SK-N-SH (cell line): ENCODE measurements around the gene ESPNL. TPM values are rescaled to one million over a fixed set of nuclear protein-coding genes. Genes with fewer than 3 reads are reported as not detected.

ENCODE experiments used
- CTCF ChIA-PET: fragments of 300-600, 350-600 bp; formaldehyde crosslinking; extraction: SDS; loops from one replicate; lab custom pipeline; 2021; lab: Yijun Ruan, JAX
- POLR2A ChIA-PET: fragments of 350-600 bp; sonication (Branson Sonifier 250); formaldehyde crosslinking; extraction: SDS; loops from one replicate; lab custom pipeline; 2020; ENCODE audit warnings: antibody characterized with exemption, inconsistent platforms; lab: Yijun Ruan, JAX
- DNase-seq: peaks from one replicate; pipeline ENCODE4 v3.0.0; 2012
- H2AFZ ChIP-seq: fragments of 200-600 bp; sonication (generic); 2 replicates; pipeline ENCODE4 v1.8.1; 2016; ENCODE audit warnings: antibody characterized with exemption, mild to moderate bottlenecking, low read depth
- H3F3A ChIP-seq: fragments of 200-600 bp; sonication (generic); replicated peaks from 2 replicates; pipeline ENCODE3; 2016; ENCODE audit warnings: antibody characterized with exemption, mild to moderate bottlenecking; ENCODE audit not compliant: insufficient read depth
- H3K27ac ChIP-seq, 2 experiments: fragments of 200-500 bp in 1 of 2; fragments of 200-600 bp in 1 of 2; sonication (Bioruptor generic) in 1 of 2; sonication (generic), shearing (Covaris generic) in 1 of 2; 2 replicates each; pipeline versions ENCODE4 v1.5.1 to v1.6.1; 2014 to 2016; ENCODE audit warnings: low read depth in 2 of 2, inconsistent platforms in 1 of 2, low read length in 1 of 2, mild to moderate bottlenecking in 1 of 2, mixed read lengths in 1 of 2
- H3K27me3 ChIP-seq: fragments of 200-600 bp; sonication (generic), shearing (Covaris generic); 2 replicates; pipeline ENCODE4 v1.6.1; 2016; ENCODE audit warnings: mixed run types; ENCODE audit not compliant: insufficient read depth
- H3K36me3 ChIP-seq, 2 experiments: fragments of 200-500 bp in 1 of 2; fragments of 200-600 bp in 1 of 2; sonication (Bioruptor generic) in 1 of 2; sonication (generic) in 1 of 2; replicated peaks in 1 of 2; 2 replicates each; pipeline versions ENCODE3 to v1.5.1; 2014 to 2016; ENCODE audit warnings: low read length in 1 of 2, mild to moderate bottlenecking in 1 of 2; ENCODE audit not compliant: insufficient read depth in 2 of 2, control insufficient read depth in 1 of 2
- H3K4me1 ChIP-seq, 2 experiments: fragments of 200-500 bp in 1 of 2; fragments of 200-600 bp in 1 of 2; sonication (Bioruptor generic) in 1 of 2; sonication (generic), shearing (Covaris generic) in 1 of 2; 2 replicates each; pipeline versions ENCODE4 v1.5.1 to v1.6.1; 2014 to 2016; ENCODE audit warnings: low read depth in 1 of 2, low read length in 1 of 2, mixed run types in 1 of 2; ENCODE audit not compliant: insufficient read depth in 2 of 2, control insufficient read depth in 1 of 2
- H3K4me2 ChIP-seq: fragments of 200-600 bp; sonication (generic), shearing (Covaris generic); 2 replicates; pipeline ENCODE4 v1.6.1; 2017; ENCODE audit warnings: mixed run types
- H3K4me3 ChIP-seq, 2 experiments: fragments of 200-500 bp in 1 of 2; fragments of 200-600 bp in 1 of 2; sonication (Bioruptor generic) in 1 of 2; sonication (generic), shearing (Covaris generic) in 1 of 2; 2 replicates each; pipeline versions ENCODE4 v1.5.1 to v1.8.1; 2014 to 2016; ENCODE audit warnings: low read depth in 2 of 2, inconsistent platforms in 1 of 2, low read length in 1 of 2, mild to moderate bottlenecking in 1 of 2, mixed read lengths in 1 of 2, moderate library complexity in 1 of 2
- H3K79me2 ChIP-seq: fragments of 200-600 bp; sonication (generic); 2 replicates; pipeline ENCODE4 v1.8.1; 2017; ENCODE audit warnings: mild to moderate bottlenecking; ENCODE audit not compliant: insufficient read depth
- H3K9ac ChIP-seq: fragments of 200-600 bp; sonication (generic); 2 replicates; pipeline ENCODE4 v1.6.1; 2017; ENCODE audit warnings: mixed run types
- H3K9me2 ChIP-seq: fragments of 200-600 bp; sonication (generic); 2 replicates; pipeline ENCODE4 v1.6.1; 2017; ENCODE audit warnings: mixed run types
- H3K9me3 ChIP-seq: fragments of 200-600 bp; sonication (generic); 2 replicates; pipeline ENCODE4 v1.6.1; 2017; ENCODE audit warnings: mixed run types, mild to moderate bottlenecking, moderate library complexity
- H4K20me1 ChIP-seq: fragments of 200-600 bp; sonication (generic); 2 replicates; pipeline ENCODE4 v1.6.1; 2017; ENCODE audit warnings: mild to moderate bottlenecking, mixed run types; ENCODE audit not compliant: insufficient read depth
- EZH2phosphoT487 ChIP-seq: fragments of 200-600 bp; sonication (generic); IDR thresholded peaks from 2 replicates; pipeline ENCODE4 v1.6.1; 2017; ENCODE audit warnings: low read depth, mixed run types, mild to moderate bottlenecking, antibody characterized with exemption, moderate library complexity, borderline replicate concordance
- FOSL2 ChIP-seq: IDR thresholded peaks from 2 replicates; pipeline ENCODE4 v1.4.0; 2012; ENCODE audit warnings: low read depth, mild to moderate bottlenecking, moderate library complexity, borderline replicate concordance
- FOXM1 ChIP-seq: IDR thresholded peaks from 2 replicates; pipeline ENCODE4 v1.4.0; 2012; ENCODE audit warnings: low read depth, mild to moderate bottlenecking
- GABPA ChIP-seq: IDR thresholded peaks from 2 replicates; pipeline ENCODE4 v1.4.0; 2012; ENCODE audit warnings: low read depth, mild to moderate bottlenecking
- GATA2 ChIP-seq: sonication (generic); formaldehyde crosslinking; IDR thresholded peaks from 2 replicates; pipeline ENCODE4 v1.5.0; 2020; ENCODE audit warnings: mild to moderate bottlenecking, missing genetic modification reagents
- JUND ChIP-seq: IDR thresholded peaks from 2 replicates; pipeline ENCODE4 v1.4.0; 2012
- MAX ChIP-seq: IDR thresholded peaks from 2 replicates; pipeline ENCODE4 v1.4.0; 2012; ENCODE audit warnings: low read depth
- PBX3 ChIP-seq: IDR thresholded peaks from 2 replicates; pipeline ENCODE4; 2012
- POLR2AphosphoS5 ChIP-seq: IDR thresholded peaks from 2 replicates; pipeline ENCODE4 v1.6.1; 2012; ENCODE audit warnings: low read depth, low read length
- RCOR1 ChIP-seq: fragments of 150-350 bp; IDR thresholded peaks from 2 replicates; pipeline ENCODE4 v1.6.1; 2017; ENCODE audit warnings: antibody characterized with exemption, low read length
- SIN3A ChIP-seq: IDR thresholded peaks from 2 replicates; pipeline ENCODE4 v1.6.1; 2012; ENCODE audit warnings: low read depth, mild to moderate bottlenecking, low read length, moderate library complexity, borderline replicate concordance
- WGBS: methylation state at CpG from one replicate; pipeline ENCODE4 v1.1.6; 2017; ENCODE audit warnings: low lambda C conversion rate; 5-methylcytosine and 5-hydroxymethylcytosine counted together
- polyA plus RNA-seq, 3 experiments: library from polyadenylated mRNA; depleted of rRNA; stranded (reverse); fragments of >200 nt; gene quantifications; 2 replicates each; pipeline ENCODE4 v1.2.3, GENCODE V29; 2012

ESPNL gene
- polyA plus RNA-seq, 1 of the 3 experiments (the other 2 are of a cell fraction) = 0.05 TPM

GRCh38 chr2:238134393-238134785 lies 34.2 kb downstream of the ESPNL start:
- WGBS = 70% methylated on average over 2 of the region's 11 CpGs
- Histone ChIP-seq H4K20me1 (no peaks in the 10 kb centered on the region), H3F3A (no peaks in the 10 kb centered on the region), H3K9me2 (no peaks in the 10 kb centered on the region)
- POLR2A ChIA-PET = no interaction called here
- TF ChIP-seq PBX3 (no peak), GATA2 (CRISPR knock-in tag) (no peak), FOSL2 (no peak), EZH2phosphoT487 (no peak)
- TF ChIP-seq, all 33 proteins: peak for 0
- CTCF ChIA-PET = interaction anchor here (0.6 to 1.4 kb wide), 3 partner anchors 13 to 123 kb away, joined by 3 to 4 read pairs (median 3); no protein-coding TSS in a partner anchor
- H3K27ac ChIP-seq = no peak overlapping the region
- H3K9me3 ChIP-seq = no peaks in the 10 kb centered on the region
- no peak overlapping the region for H2AFZ ChIP-seq
- DNase-seq = no peak
- no peak overlapping the region for H3K4me2 ChIP-seq
- H3K4me3 ChIP-seq = no peak overlapping the region
- H3K27me3 ChIP-seq = no peaks in the 10 kb centered on the region
- H3K36me3 ChIP-seq = no peaks in the 10 kb centered on the region
- H3K79me2 ChIP-seq = no peaks in the 10 kb centered on the region
- H3K9ac ChIP-seq = no peak overlapping the region
- no peaks in the 10 kb centered on the region; a peak in 1 of 4 replicates for H3K4me1 ChIP-seq

- no peaks in the 10 kb centered on the region for H3K9me3 ChIP-seq
- no peak overlapping the region for H3K9ac ChIP-seq
- TF ChIP-seq MAX (no peak), GABPA (no peak), RCOR1 (no peak), POLR2AphosphoS5 (no peak), JUND (no peak), SIN3A (no peak), FOXM1 (no peak)
- TF ChIP-seq, all 33 proteins: peak for 0
- POLR2A ChIA-PET = no interaction called here
- Histone ChIP-seq H2AFZ (no peak overlapping the region), H3K4me1 (no peaks in the 10 kb centered on the region; a peak in 1 of 4 replicates), H3K36me3 (no peaks in the 10 kb centered on the region), H3K4me3 (no peak overlapping the region), H3K4me2 (no peak overlapping the region), H3K79me2 (no peaks in the 10 kb centered on the region), H3F3A (no peaks in the 10 kb centered on the region), H3K27ac (no peak overlapping the region), H3K9me2 (no peaks in the 10 kb centered on the region), H4K20me1 (no peaks in the 10 kb centered on the region), H3K27me3 (no peaks in the 10 kb centered on the region)
- 74% methylated on average over 14 of the region's 15 CpGs for WGBS
- no peak for DNase-seq
- CTCF ChIA-PET = interaction anchor here (1.0 kb wide), 1 partner anchor 23 kb away, joined by 3 read pairs; no protein-coding TSS in a partner anchor
These were observed 35.5 kb downstream of the ESPNL start for GRCh38 chr2:238135601-238136150.
